ENCODE results near the gene ITGB7.
"Not testable (repeated sequence)": the region's sequence is repeated elsewhere in the genome, so short reads cannot be mapped to it uniquely, and the experiment has no call there.

ITGB7 gene

DNA sequence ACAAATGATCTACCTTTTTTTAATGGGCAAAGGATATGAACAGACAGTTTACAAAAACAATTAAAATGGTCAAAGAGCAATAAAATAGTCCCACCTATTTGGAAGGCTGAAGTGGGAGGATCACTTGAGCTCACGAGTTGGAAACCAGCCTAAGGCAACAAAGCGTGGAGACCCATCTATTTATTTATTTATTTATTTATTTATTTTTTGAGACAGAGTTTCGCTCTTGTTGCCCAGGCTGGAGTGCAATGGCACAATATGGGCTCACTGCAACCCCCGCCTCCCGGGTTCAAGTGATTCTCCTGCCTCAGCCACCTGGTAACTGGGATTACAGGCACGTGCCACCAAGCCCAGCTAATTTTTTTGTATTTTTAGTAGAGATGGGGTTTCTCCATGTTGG, 29.6 kb downstream of the ITGB7 start:
- not testable (repeated sequence) for DNase-seq

DNA sequence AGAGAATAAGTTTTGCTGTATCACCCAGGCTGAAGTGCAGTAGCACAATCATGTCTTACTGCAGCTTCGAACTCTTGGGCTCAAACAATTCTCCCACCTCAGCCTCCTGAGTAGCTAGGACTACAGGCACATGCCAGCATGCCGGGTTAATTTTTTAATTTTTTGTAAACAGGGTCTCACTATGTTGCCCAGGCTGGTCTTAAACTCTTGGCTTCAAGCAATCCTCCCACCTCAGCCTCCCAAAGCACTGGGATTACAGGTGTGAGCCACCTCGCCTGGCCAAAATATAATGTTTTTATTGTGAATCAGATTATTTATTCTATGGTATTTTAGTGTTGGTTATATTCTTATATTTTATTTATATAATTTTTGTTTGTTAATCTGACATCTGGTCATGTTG, 30.3 kb downstream of the ITGB7 start:
- DNase-seq: no peak

DNA sequence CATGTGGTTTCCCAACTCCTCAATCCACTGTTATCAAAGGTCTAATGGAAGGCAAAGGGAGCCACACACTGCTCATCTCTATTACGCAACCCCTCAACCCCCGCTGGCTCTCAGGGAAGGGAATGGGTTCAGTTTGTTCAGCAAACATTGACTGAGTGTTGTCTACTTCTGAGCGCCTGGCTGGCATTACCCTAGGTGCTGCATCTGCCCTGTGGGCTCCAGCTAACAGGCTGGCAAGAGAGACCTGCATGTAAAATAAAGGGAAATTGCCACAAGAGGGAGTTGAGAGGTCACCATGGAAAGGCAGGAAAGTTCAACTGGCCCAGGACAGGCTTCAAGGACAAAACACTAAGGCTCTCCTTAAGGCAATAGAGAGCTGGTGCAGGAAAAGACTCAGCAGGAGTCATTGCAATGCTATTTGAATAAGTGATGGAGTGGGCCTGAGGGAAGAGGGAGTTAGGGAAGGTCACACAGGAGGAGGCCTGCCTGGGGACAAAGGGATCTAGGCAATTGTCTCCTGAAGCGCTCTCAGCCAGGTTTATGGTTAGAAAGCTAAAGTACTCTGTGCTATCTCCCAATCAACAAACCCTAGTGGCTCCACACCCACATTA, 32.1 kb downstream of the ITGB7 start:
- no peak for DNase-seq

- no peak for DNase-seq
These were observed 33.9 kb downstream of the ITGB7 start for GRCh38 chr12:53173085-53173715.

DNA sequence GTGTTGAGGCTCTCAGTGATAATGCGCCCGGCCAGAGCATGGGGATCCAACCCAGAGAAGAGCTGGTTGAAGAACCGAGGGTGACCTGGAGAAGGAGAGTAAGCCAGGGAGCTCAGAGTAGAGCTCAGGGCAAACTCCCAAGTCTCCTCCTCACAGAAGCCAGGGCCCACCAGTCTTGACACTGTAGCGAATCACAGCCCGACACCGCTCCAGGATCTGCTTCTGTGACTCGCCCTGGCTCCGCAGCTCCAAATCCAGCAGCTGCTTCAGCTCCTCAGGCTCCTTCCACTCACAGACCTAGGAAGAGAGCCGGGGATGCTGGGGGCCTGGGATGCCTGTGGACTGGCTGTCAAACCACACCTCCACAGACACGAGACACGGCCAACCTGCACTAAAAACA, 34.7 kb downstream of the ITGB7 start:
- DNase-seq: no peak

DNA sequence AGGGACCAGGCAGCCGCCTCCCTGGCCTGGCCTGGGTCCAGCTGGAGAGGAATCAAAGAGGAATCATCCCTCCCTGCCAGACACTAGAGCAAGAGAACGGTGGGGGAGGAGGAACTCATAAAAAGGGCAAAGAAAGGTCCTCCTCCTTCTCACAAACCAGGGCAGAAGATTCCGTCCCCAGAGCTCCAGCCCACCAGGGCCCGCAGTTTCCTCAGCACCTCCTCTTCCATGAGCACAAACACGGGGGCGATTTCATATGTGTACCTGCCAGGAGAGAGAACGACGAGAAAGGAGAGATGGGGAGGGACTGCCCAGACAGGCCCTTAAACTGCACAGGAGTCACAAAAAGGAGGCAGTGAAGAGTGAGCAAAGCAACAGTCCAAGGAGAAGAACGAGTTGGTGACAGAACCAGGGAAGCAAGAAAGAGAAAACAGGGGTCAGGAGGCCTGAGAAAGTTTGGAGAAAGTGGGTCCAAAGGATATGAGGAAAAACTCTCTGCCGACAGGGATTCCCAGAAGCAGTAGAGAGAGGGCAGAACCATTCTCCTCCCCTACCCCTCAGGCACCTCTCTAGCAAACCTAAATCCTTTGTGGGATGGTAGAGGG, 35.2 kb downstream of the ITGB7 start:
- DNase-seq: no peak

GRCh38 chr12:53170876-53171724, 36.0 kb downstream of the ITGB7 start:
- DNase-seq: no peak

- no peak for DNase-seq
These were observed 36.8 kb downstream of the ITGB7 start for GRCh38 chr12:53170215-53170614.

DNA sequence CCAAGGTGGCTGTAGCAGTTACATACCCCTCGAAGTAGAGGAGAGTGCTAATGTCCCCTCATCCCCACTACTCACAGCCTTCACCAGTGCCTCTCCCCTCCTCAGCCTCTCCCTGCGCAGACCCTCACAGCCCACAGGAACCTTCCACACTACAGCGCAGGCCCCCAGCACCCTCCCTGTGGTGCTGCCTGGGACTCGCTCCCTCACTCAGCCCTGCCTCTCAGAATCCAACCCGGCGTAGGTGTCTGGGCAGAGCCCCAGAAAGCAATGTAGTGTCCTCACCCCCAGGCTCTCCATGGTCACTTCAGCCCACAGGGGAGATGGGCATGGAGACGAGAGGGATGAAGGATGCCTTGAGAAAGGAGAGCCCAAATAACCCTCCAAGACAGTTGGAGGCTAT, 37.4 kb downstream of the ITGB7 start:
- DNase-seq: no peak

DNA sequence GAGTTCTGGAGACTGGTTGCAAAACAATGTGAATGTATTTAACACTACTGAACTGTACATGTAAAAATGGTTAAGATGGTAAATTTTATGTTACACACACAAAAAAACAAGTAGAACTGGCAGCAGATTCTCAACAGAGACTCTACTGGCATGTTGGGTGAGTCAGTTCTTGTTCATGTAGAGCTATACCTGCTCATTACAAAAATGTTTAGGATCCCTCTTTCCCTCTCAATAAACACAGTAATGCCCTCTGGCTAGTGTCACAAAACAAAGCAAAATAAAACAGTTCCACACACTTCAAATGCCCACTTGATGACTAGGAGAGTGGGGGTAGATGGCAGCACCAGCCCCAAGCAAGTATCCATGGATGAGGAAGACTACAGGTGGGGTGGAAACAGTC, 40.2 kb downstream of the ITGB7 start:
- DNase-seq: no peak

DNA sequence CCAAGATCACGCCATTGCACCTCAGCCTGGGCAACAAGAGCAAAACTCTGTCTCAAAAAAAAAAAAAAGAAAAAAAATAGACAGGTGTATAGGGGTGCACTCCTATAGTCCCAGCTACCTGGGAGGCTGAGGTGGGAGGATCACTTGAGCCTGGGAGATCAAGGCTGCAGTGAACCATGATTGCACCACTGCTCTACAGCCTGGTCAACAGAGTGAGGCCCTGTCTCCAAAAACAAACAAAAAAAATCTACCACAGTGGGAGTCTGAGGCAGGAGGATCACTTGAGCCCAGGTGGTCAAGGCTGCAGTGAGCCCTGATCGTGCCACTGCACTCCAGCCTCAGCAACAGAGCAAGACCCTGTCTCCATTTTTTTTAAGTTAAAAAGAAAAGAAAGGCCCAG, 44.0 kb downstream of the ITGB7 start:
- DNase-seq: not testable (repeated sequence)

GRCh38 chr12:53161119-53161911, 45.7 kb downstream of the ITGB7 start:
- DNase-seq: no peak

GRCh38 chr12:53160673-53161072, 46.4 kb downstream of the ITGB7 start:
- DNase-seq: no peak

DNA sequence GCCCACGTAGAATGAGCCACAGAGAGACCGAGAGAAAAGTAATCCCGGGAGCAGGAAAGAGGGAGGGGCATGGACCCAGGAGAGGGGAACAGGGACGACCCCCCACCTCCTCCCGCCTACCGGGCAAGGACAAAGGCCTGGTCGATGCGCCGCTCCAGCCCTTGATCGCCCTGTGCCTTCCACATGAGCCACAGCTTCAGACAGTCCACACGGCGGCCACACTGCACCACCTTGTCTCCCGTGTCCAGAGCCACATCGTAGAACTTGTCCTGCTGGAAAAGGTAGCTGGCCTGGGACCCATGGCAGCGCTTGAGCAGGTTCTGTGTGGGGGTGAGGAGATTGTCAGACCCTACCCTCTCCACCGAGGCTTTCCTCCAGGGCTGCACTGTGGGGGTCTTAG, 47.1 kb downstream of the ITGB7 start:
- DNase-seq: no peak

DNA sequence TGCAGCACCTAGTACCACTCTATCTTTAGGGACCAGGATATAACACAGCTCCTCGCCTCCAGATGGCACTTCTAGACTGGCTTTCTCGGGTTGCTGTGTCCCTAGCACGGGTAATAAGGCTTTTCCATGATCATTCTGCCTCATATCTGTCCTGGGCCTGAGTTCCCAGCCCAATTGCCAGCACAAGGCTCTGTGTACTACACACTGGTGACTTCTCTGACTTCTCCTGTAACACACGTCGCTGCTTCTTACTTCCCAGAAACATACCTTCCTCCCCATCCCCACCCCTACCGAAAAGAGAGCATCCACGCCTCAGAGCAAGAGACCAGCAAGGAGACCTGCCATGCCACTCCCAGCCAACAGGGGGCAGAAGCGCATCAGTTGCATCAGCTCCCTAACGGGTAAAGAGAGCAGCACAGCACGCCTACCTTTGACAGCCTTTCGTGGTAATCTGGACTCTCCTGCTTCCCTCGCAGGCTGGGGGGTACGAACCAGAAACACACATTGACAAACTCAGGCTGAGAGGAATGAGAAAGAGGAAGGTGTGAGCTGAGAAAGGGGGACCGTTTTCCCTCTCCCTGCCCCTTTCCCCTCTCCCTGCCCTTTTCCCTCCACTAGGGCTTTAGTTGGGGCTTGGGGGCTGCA, 47.7 kb downstream of the ITGB7 start:
- DNase-seq: peak; percentile 81

DNA sequence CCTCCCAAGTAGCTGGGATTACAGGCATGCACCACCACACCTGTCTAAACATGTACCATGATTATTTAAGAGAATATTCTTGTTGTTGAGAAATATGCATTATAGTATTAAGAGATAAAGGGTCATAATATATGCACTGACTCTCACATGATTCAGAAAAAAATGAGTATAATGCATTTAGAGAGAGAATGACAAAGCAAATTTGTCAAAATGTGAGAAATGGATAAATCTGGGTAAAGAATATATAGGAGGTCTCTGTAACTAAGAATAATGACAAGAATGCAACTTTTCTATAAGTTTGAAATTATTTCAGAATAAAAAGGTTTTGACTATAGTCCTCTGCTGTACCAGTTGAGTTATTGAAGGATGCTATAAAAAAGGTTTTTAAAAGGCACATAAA, 54.7 kb downstream of the ITGB7 start:
- DNase-seq: no peak

GRCh38 chr12:53151039-53151438, 56.0 kb downstream of the ITGB7 start:
- DNase-seq: no peak

DNA sequence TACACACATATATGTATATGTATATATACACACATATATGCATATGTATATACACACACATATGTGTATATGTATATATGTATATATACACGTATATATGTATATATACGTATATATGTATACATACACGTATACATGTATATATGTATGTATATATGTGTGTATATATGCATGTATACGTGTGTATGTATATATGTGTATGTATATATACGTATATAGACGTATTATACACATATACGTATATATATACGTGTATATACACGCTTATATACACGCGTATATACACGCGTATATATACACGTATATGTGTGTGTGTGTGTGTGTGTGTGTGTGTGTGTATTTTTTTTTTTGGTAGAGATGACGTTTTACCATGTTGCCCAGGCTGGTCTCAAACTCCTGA, 59.4 kb downstream of the ITGB7 start:
- DNase-seq: no peak

DNA sequence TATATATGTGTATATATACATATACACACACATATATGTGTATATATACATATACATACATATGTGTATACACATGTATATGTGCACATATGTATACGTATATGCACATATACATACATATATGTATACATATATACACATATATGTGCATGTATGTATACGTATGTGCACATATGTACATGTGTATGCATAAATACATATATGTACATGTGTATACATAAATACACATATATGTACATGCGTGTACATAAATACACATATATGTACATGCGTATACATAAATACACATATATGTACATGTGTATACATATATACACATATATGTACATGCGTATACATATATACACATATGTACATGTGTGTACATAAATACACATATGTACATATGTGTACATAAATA, 59.9 kb downstream of the ITGB7 start:
- no peak for DNase-seq

DNA sequence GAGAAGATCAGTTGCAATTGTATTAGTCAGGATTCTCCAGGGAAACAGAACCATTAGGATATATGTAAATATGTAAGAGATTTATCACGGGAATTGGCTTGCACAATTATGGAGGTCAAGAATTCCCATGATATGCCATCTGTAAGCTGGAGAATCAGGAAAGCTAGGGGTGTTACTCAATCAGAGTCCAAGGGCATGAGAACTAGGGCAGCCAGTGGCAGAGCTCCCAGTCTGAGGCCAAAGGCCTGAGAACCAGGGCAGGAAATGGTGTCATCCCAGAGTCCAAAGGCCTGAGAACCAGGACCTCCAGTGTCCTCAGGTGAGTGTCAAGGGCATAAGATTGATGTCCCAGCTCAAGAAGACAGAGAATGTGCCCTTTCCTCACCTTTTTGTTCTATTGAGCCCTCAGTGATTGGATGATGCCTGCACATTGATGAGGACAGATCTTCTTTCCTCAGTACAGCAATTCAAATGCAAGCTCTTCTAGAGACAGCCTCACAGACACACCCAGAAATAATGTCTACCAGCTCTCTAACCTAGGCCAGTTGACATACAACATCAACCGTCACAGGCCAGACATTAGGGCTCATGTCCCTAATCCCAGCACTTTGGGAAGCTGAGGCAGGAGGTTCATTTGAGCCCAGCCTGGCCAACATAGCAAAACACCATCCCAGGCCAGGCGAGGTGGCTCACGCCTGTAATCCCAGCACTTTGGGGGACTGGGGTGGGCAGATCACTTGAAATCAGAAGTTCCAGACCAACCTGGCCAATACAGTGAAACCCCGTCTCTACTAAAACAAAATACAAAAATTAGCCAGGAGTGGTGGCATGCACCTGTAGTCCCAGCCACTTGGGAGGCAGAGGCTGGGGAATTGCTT, 61.4 kb downstream of the ITGB7 start:
- no peak for DNase-seq

GRCh38 chr12:53143355-53143754, 63.7 kb downstream of the ITGB7 start:
- no peak for DNase-seq
